ENCODE data around the gene SUCNR1.

- TF ChIP-seq CTCF (IDR thresholded peaks at IDR 0.05) (no peak), EP300 (IDR thresholded peaks at IDR 0.05) (no peak)
These were observed 1.6 kb upstream of the SUCNR1 start for GRCh38 chr3:151871639-151872468.
